Measurements from ENCODE around the gene CPLANE2.

DNA sequence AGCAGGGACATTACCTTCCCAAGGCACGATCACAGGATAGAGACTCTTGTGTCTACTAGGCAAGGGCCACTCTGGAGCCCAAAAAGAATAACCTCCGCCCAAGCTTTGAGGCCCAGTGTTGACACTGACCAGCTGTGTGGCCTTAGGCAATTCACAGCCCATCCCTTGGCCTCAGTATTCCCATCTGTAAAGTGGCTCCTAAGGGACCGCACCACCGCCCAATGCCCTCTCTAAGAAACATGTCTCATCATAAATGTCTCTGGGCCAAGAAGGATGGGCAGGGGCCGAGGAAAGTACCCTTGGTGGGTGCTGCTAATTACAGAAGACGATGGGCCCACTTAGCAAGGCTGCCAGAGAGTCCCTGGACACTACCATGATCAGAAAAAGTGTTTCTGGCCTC, 25.2 kb downstream of the CPLANE2 start:
- TF ChIP-seq POLR2A (IDR thresholded peaks at IDR 0.05; ENCODE audit: low read depth, low read length) (no peak), CTCF (conservative IDR thresholded peaks at IDR 0.05; ENCODE audit: low read depth, low read length) (no peak), CEBPB (IDR thresholded peaks at IDR 0.05; ENCODE audit: low read depth, low read length) (no peak), NFE2L2 (IDR thresholded peaks at IDR 0.05; ENCODE audit: low read depth, low read length) (no peak), RAD21 (IDR thresholded peaks at IDR 0.05; ENCODE audit: low read length) (no peak), BHLHE40 (IDR thresholded peaks at IDR 0.05; ENCODE audit: low read depth, low read length) (no peak), FOS (IDR thresholded peaks at IDR 0.05; ENCODE audit: low read depth, low read length) (no peak)
- TF ChIP-seq, protein P1, sequence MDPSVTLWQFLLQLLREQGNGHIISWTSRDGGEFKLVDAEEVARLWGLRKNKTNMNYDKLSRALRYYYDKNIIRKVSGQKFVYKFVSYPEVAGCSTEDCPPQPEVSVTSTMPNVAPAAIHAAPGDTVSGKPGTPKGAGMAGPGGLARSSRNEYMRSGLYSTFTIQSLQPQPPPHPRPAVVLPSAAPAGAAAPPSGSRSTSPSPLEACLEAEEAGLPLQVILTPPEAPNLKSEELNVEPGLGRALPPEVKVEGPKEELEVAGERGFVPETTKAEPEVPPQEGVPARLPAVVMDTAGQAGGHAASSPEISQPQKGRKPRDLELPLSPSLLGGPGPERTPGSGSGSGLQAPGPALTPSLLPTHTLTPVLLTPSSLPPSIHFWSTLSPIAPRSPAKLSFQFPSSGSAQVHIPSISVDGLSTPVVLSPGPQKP (IDR thresholded peaks at IDR 0.05; ENCODE audit: borderline replicate concordance, low read depth, low read length) = no peak

Data from IMR-90 (cell line).